H1 (cell line): ENCODE results near the gene DNAJC7. TPM values are rescaled to one million over a fixed set of nuclear protein-coding genes. Genes with fewer than 3 reads are reported as not detected.
A peak's percentile ranks its signal among the peaks of the same experiment; 100 is the strongest.

Experiments used
- CEBPB ChIP-seq: IDR thresholded peaks from 2 replicates; pipeline ENCODE4 v1.6.1; 2012; ENCODE audit warnings: low read depth, low read length
- CHD2 ChIP-seq: IDR thresholded peaks from 2 replicates; pipeline ENCODE4 v1.6.1; 2012; ENCODE audit warnings: low read length, improper control_type of control experiment
- MAX ChIP-seq: IDR thresholded peaks from 2 replicates; pipeline ENCODE4 v1.6.1; 2012; ENCODE audit warnings: inconsistent platforms
- RAD21 ChIP-seq, 2 experiments: IDR thresholded peaks in 1 of 2; conservative IDR thresholded peaks in 1 of 2; 2 replicates each; pipeline ENCODE4 v1.6.1; 2011; ENCODE audit warnings: low read depth in 2 of 2, low read length in 2 of 2, improper control_type of control experiment in 1 of 2, inconsistent platforms in 1 of 2, mild to moderate bottlenecking in 1 of 2, moderate library complexity in 1 of 2
- SIN3A ChIP-seq, 2 experiments: IDR thresholded peaks in 1 of 2; conservative IDR thresholded peaks in 1 of 2; 2 replicates each; pipeline ENCODE4 v1.6.1; 2011 to 2012; ENCODE audit warnings: low read length in 2 of 2, improper control_type of control experiment in 1 of 2, low read depth in 1 of 2, mild to moderate bottlenecking in 1 of 2
- SRF ChIP-seq: IDR thresholded peaks from 2 replicates; pipeline ENCODE4 v1.6.1; 2011; ENCODE audit warnings: mild to moderate bottlenecking, low read depth, low read length, moderate library complexity
- TBP ChIP-seq: IDR thresholded peaks from 2 replicates; pipeline ENCODE4 v1.6.1; 2011; ENCODE audit warnings: low read depth, low read length, improper control_type of control experiment
- TEAD4 ChIP-seq: IDR thresholded peaks from 2 replicates; pipeline ENCODE4 v1.6.1; 2012; ENCODE audit warnings: low read depth, low read length, inconsistent platforms, mixed read lengths
- USF2 ChIP-seq: IDR thresholded peaks from 2 replicates; pipeline ENCODE4 v1.6.1; 2011; ENCODE audit warnings: low read length, improper control_type of control experiment
- YY1 ChIP-seq: IDR thresholded peaks from 2 replicates; pipeline ENCODE4 v1.6.1; 2011; ENCODE audit warnings: low read depth, mild to moderate bottlenecking, low read length
- polyA plus RNA-seq, 7 experiments: library from polyadenylated mRNA; depleted of rRNA in 3 of 7; stranded (reverse) in 5 of 7; unstranded in 2 of 7; fragments of >200 nt in 5 of 7; fragments of 200-250 nt in 2 of 7; gene quantifications; 1 replicate in 5 of 7; 2 replicates in 1 of 7; 4 replicates in 1 of 7; pipeline versions ENCODE4 v1.2.1 to v1.2.3, GENCODE V29; 2011 to 2013; ENCODE audit warnings: missing spikeins in 2 of 7, mixed read lengths in 2 of 7
- total RNA-seq: library from RNA; stranded (reverse); fragmentation: NEBNext Ultra II Directional; extraction: Animal tissue kit (Norgen Biotek cat#: 25700); gene quantifications from 2 replicates; pipeline ENCODE4 v1.2.1, GENCODE V29; 2021

Gene DNAJC7
- total and polyA plus RNA-seq, 2 of the 8 experiments (the other 6 are each of a cell fraction or from before 2014, with no cell fraction given) = 31.0 to 148 TPM

GRCh38 chr17:42050393-42051012 lies 33.3 kb upstream of the DNAJC7 start, which contains the start of gene C17orf113 (continued):
- TF ChIP-seq TBP = peak; percentile 47; the same call in 1 of the 2 replicates
- no peak for TF ChIP-seq TEAD4
- peak in 1 of 2 experiments; percentile 38; a peak in 1 of 4 replicates for TF ChIP-seq SIN3A (conservative IDR thresholded peaks at IDR 0.05 in 1 of 2, IDR thresholded peaks at IDR 0.05 in 1 of 2; ENCODE audit: low read depth in 1 of 2, low read length in 2 of 2)
- 0 out of 2 replicates have a peak, but pooled peaks have one; percentile 2 for TF ChIP-seq MAX
- TF ChIP-seq CHD2 = no peak
- TF ChIP-seq SRF = no peak
- no peak for TF ChIP-seq CEBPB
- peak; percentile 87 for TF ChIP-seq YY1
- TF ChIP-seq RAD21 (IDR thresholded peaks at IDR 0.05 in 1 of 2, conservative IDR thresholded peaks at IDR 0.05 in 1 of 2; ENCODE audit: low read depth in 2 of 2, low read length in 2 of 2) = peak; percentile 24 to 53
- no peak for TF ChIP-seq USF2
